DOHH2 (cell line): Measurements from ENCODE around the gene CARD14.

ENCODE experiments used
- H3F3A ChIP-seq: fragments of 200-600 bp; sonication (generic), shearing (Covaris generic); 2 replicates; pipeline ENCODE4 v1.6.0; 2016; ENCODE audit warnings: antibody characterized with exemption, mild to moderate bottlenecking; ENCODE audit not compliant: control insufficient read depth, insufficient read depth
- H3K27ac ChIP-seq: fragments of 200-600 bp; sonication (generic); 2 replicates; pipeline ENCODE4 v1.5.1; 2014; ENCODE audit warnings: low read depth, mild to moderate bottlenecking, low read length, moderate library complexity
- H3K27me3 ChIP-seq: fragments of 200-600 bp; sonication (generic); 2 replicates; pipeline ENCODE4 v1.6.1; 2014; ENCODE audit warnings: mild to moderate bottlenecking, low read length, mixed read lengths; ENCODE audit not compliant: control insufficient read depth
- H3K36me3 ChIP-seq: fragments of 200-600 bp; sonication (generic); 2 replicates; pipeline ENCODE4 v1.6.1; 2014; ENCODE audit warnings: mild to moderate bottlenecking, low read length, moderate library complexity, mixed read lengths; ENCODE audit not compliant: control insufficient read depth
- H3K4me1 ChIP-seq: fragments of 200-600 bp; sonication (generic); 2 replicates; pipeline ENCODE4 v1.6.1; 2014; ENCODE audit warnings: mild to moderate bottlenecking, low read length, mixed read lengths; ENCODE audit not compliant: control insufficient read depth
- H3K4me2 ChIP-seq: fragments of 200-600 bp; sonication (generic); 2 replicates; pipeline ENCODE4 v1.6.0; 2014; ENCODE audit warnings: mild to moderate bottlenecking, low read length, moderate library complexity
- H3K4me3 ChIP-seq: fragments of 200-600 bp; sonication (generic); 2 replicates; pipeline ENCODE4 v1.5.1; 2014; ENCODE audit warnings: mild to moderate bottlenecking, low read length, mixed read lengths
- H3K79me2 ChIP-seq: fragments of 200-600 bp; sonication (generic); 2 replicates; pipeline ENCODE4 v1.6.1; 2014; ENCODE audit warnings: mild to moderate bottlenecking, low read length, mixed read lengths; ENCODE audit not compliant: control insufficient read depth
- H3K9me2 ChIP-seq: fragments of 200-600 bp; sonication (generic); replicated peaks from 2 replicates; pipeline ENCODE4 v1.6.1; 2014; ENCODE audit warnings: mild to moderate bottlenecking, low read length, mixed read lengths; ENCODE audit not compliant: control insufficient read depth
- H3K9me3 ChIP-seq: fragments of 200-600 bp; sonication (generic); 2 replicates; pipeline ENCODE4 v1.6.1; 2014; ENCODE audit warnings: antibody characterized with exemption, low read length, mixed read lengths; ENCODE audit not compliant: control insufficient read depth, insufficient read depth
- H4K20me1 ChIP-seq: fragments of 200-600 bp; sonication (generic); 2 replicates; pipeline ENCODE4 v1.6.0; 2014; ENCODE audit warnings: low read depth, mild to moderate bottlenecking, antibody characterized with exemption, low read length, moderate library complexity; ENCODE audit not compliant: control insufficient read depth, insufficient read depth
- EZH2phosphoT487 ChIP-seq: fragments of 200-600 bp; sonication (generic); IDR thresholded peaks from 2 replicates; pipeline ENCODE4 v1.6.1; 2017; ENCODE audit warnings: borderline replicate concordance, mild to moderate bottlenecking, antibody characterized with exemption, low read length, moderate library complexity, mixed read lengths
- TF ChIP-seq, protein P1 (sequence below): fragments of 200-600 bp; sonication (generic); IDR thresholded peaks from one replicate; pipeline ENCODE4 v1.5.1; 2014; ENCODE audit warnings: antibody characterized with exemption, mild to moderate bottlenecking, low read depth, low read length; ENCODE audit not compliant: poor library complexity, severe bottlenecking

Gene CARD14

DNA sequence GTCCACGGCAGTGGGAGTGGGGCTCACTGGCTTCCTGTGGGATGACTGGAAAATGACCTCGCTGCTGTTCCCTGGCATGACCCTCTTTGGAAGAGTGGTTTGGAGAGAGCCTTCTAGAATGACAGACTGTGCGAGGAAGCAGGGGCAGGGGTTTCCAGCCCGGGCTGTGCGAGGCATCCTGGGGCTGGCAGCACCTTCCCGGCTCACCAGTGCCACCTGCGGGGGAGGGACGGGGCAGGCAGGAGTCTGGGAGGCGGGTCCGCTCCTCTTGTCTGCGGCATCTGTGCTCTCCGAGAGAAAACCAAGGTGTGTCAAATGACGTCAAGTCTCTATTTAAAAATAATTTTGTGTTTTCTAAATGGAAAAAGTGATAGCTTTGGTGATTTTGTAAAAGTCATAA is 83.0 kb downstream of the CARD14 start:
- Histone ChIP-seq H3K4me2 (no peak overlapping the region), H3K4me1 (no peaks in the 10 kb centered on the region), H3K9me2 (no peaks in the 10 kb centered on the region), H4K20me1 (0 out of 2 replicates have a peak, but pooled peaks cover 4% of the 10 kb centered on the region), H3K27ac (no peak overlapping the region), H3K36me3 (no peaks in the 10 kb centered on the region), H3K4me3 (no peak overlapping the region), H3K9me3 (no peaks in the 10 kb centered on the region), H3F3A (no peaks in the 10 kb centered on the region), H3K79me2 (no peaks in the 10 kb centered on the region), H3K27me3 (peaks cover 7% of the 10 kb centered on the region)
- TF ChIP-seq, protein P1, sequence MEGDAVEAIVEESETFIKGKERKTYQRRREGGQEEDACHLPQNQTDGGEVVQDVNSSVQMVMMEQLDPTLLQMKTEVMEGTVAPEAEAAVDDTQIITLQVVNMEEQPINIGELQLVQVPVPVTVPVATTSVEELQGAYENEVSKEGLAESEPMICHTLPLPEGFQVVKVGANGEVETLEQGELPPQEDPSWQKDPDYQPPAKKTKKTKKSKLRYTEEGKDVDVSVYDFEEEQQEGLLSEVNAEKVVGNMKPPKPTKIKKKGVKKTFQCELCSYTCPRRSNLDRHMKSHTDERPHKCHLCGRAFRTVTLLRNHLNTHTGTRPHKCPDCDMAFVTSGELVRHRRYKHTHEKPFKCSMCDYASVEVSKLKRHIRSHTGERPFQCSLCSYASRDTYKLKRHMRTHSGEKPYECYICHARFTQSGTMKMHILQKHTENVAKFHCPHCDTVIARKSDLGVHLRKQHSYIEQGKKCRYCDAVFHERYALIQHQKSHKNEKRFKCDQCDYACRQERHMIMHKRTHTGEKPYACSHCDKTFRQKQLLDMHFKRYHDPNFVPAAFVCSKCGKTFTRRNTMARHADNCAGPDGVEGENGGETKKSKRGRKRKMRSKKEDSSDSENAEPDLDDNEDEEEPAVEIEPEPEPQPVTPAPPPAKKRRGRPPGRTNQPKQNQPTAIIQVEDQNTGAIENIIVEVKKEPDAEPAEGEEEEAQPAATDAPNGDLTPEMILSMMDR, result peak; percentile 53
- no peak for TF ChIP-seq EZH2phosphoT487

- Histone ChIP-seq H3K36me3 (no peaks in the 10 kb centered on the region), H3K9me3 (no peaks in the 10 kb centered on the region), H3F3A (peaks cover 3% of the 10 kb centered on the region), H3K4me2 (no peak overlapping the region), H3K9me2 (no peaks in the 10 kb centered on the region), H3K27me3 (peaks cover 13% of the 10 kb centered on the region), H3K79me2 (no peaks in the 10 kb centered on the region), H3K4me1 (no peaks in the 10 kb centered on the region), H3K27ac (no peak overlapping the region), H3K4me3 (no peak overlapping the region), H4K20me1 (0 out of 2 replicates have a peak, but pooled peaks cover 4% of the 10 kb centered on the region)
- TF ChIP-seq, protein P1, result no peak
- TF ChIP-seq EZH2phosphoT487, result no peak
Measured at GRCh38 chr17:80253631-80254395, 84.0 kb downstream of the CARD14 start.

DNA sequence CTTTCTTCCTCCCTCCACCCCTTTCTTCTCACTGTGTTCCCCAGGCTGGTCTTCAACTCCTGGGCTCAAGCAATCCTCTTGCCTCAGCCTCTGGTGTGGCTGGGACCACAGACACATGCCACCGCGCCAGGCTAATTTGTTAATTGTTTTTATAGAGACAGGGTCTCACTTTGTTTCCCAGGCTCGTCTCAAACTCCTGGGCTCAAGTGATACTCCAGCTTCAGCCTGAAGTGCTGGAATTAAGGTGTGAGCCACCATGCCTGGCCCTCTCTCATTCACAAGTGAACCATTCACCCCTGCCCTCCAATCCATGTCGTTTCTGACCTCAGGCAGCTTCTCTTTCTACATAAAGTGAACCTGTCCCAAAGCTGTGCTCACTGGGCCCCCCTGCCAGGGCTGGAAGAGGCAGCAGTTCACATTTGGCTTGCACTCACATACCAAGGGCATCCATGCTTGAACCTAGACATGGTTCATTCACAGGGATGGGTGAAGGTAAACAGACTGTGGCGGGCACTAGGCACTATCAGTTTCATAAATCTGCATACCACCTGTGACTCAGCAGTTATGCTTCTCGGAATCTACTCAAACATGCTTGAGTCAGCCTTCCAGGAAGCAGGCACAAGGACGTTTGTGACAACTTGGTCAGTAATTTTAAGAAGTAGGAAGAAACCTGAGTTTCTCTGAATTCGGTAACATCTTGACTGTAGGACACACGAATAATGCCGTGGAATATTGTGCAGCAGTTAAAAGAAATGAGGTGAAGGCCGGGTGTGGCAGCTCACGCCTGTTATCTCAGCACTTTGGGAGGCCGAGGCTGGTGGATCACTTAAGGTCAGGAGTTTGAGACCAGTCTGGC is 84.8 kb downstream of the CARD14 start:
- peaks cover 9% of the 10 kb centered on the region for H3F3A ChIP-seq
- H3K79me2 ChIP-seq, result no peaks in the 10 kb centered on the region
- no peaks in the 10 kb centered on the region for H3K4me1 ChIP-seq
- peaks cover 21% of the 10 kb centered on the region for H3K27me3 ChIP-seq
- no peaks in the 10 kb centered on the region for H3K9me3 ChIP-seq
- no peak overlapping the region for H3K4me2 ChIP-seq
- no peak overlapping the region for H3K27ac ChIP-seq
- no peaks in the 10 kb centered on the region for H3K9me2 ChIP-seq
- H3K4me3 ChIP-seq, result no peak overlapping the region
- H3K36me3 ChIP-seq, result no peaks in the 10 kb centered on the region
- TF ChIP-seq, protein P1, result no peak
- no peak for TF ChIP-seq EZH2phosphoT487
- H4K20me1 ChIP-seq, result 0 out of 2 replicates have a peak, but pooled peaks cover 4% of the 10 kb centered on the region
